SK-N-SH (cell line): Measurements from ENCODE around the gene CHD6.

Experiments used
- CHD2 ChIP-seq: fragments of 150-350 bp; IDR thresholded peaks from 2 replicates; pipeline ENCODE4 v1.6.1; 2018; ENCODE audit warnings: low read length; ENCODE audit not compliant: partially characterized antibody
- GABPA ChIP-seq: IDR thresholded peaks from 2 replicates; pipeline ENCODE4 v1.4.0; 2012; ENCODE audit warnings: low read depth, mild to moderate bottlenecking
- MEF2A ChIP-seq: IDR thresholded peaks from 2 replicates; pipeline ENCODE4 v1.4.0; 2012; ENCODE audit warnings: low read depth, borderline replicate concordance
- NRF1 ChIP-seq: IDR thresholded peaks from 2 replicates; pipeline ENCODE4 v1.6.1; 2012; ENCODE audit warnings: low read depth, mild to moderate bottlenecking, low read length
- POLR2AphosphoS5 ChIP-seq: IDR thresholded peaks from 2 replicates; pipeline ENCODE4 v1.6.1; 2012; ENCODE audit warnings: low read depth, low read length
- SIN3A ChIP-seq: IDR thresholded peaks from 2 replicates; pipeline ENCODE4 v1.6.1; 2012; ENCODE audit warnings: low read depth, mild to moderate bottlenecking, low read length, moderate library complexity, borderline replicate concordance
- SMC3 ChIP-seq: IDR thresholded peaks from 2 replicates; pipeline ENCODE4 v1.6.1; 2012; ENCODE audit warnings: low read depth, low read length, improper control_type of control experiment
- TF ChIP-seq, protein P1 (sequence below): fragments of 200-600 bp; sonication (generic); IDR thresholded peaks from 2 replicates; pipeline ENCODE4 v1.6.1; 2017; ENCODE audit warnings: antibody characterized with exemption, mild to moderate bottlenecking, moderate library complexity
- TF ChIP-seq, protein P2 (sequence below): IDR thresholded peaks from 2 replicates; pipeline ENCODE4 v1.4.0; 2012; ENCODE audit warnings: low read depth
- TF ChIP-seq, protein P3 (sequence below): IDR thresholded peaks from 2 replicates; pipeline ENCODE4; 2012
- TF ChIP-seq, protein P4 (sequence below): fragments of 150-350 bp; IDR thresholded peaks from 2 replicates; pipeline ENCODE4 v1.6.1; 2017; ENCODE audit warnings: antibody characterized with exemption, low read length, low read depth, borderline replicate concordance
- TF ChIP-seq, protein P5 (sequence below): IDR thresholded peaks from 2 replicates; pipeline ENCODE4 v1.6.1; 2012; ENCODE audit warnings: mild to moderate bottlenecking, low read depth, low read length, moderate library complexity
- TF ChIP-seq, protein P6 (sequence below): IDR thresholded peaks from 2 replicates; pipeline ENCODE4 v1.4.0; 2012; ENCODE audit warnings: low read depth, borderline replicate concordance

DNA sequence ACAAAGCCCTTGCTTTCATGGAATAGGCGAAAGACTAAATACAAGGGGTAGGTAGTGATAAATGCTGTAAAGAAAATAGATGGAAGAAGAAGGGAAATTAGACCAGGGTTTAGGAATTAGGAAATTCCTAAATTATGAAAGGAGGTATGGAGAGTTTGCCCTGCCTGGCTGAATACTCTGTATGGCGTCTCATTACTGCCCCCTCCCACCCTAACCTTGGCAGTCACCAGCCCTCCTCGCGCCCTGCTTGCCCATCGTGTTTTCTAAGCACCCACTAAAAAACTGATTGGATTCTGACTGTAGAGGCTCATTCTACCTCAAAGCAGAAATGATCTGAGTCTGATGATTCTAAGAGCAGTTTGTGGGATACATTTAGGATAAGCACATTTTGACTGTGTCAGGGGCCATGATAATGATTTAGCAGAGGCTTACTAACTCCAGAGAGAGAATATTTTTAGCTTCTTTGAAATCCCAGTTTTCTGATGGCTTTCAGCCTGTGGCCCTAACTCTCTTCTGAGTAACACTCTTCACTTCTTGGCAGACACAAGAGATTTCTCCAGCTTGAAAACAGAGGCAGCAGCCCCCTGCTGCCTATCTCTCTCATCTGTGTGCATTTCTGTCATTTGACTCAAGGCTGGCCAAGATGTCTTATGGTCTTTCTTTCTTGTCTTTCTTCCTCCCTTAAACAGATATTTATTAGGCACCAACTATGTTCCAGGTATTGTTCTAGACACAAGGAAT lies 1.4 kb upstream of the CHD6 start:
- TF ChIP-seq MEF2A = no peak
- TF ChIP-seq, protein P1, sequence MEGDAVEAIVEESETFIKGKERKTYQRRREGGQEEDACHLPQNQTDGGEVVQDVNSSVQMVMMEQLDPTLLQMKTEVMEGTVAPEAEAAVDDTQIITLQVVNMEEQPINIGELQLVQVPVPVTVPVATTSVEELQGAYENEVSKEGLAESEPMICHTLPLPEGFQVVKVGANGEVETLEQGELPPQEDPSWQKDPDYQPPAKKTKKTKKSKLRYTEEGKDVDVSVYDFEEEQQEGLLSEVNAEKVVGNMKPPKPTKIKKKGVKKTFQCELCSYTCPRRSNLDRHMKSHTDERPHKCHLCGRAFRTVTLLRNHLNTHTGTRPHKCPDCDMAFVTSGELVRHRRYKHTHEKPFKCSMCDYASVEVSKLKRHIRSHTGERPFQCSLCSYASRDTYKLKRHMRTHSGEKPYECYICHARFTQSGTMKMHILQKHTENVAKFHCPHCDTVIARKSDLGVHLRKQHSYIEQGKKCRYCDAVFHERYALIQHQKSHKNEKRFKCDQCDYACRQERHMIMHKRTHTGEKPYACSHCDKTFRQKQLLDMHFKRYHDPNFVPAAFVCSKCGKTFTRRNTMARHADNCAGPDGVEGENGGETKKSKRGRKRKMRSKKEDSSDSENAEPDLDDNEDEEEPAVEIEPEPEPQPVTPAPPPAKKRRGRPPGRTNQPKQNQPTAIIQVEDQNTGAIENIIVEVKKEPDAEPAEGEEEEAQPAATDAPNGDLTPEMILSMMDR = no peak
- TF ChIP-seq, protein P2, sequence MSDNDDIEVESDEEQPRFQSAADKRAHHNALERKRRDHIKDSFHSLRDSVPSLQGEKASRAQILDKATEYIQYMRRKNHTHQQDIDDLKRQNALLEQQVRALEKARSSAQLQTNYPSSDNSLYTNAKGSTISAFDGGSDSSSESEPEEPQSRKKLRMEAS = no peak
- no peak for TF ChIP-seq SIN3A
- no peak for TF ChIP-seq CHD2
- TF ChIP-seq, protein P3, sequence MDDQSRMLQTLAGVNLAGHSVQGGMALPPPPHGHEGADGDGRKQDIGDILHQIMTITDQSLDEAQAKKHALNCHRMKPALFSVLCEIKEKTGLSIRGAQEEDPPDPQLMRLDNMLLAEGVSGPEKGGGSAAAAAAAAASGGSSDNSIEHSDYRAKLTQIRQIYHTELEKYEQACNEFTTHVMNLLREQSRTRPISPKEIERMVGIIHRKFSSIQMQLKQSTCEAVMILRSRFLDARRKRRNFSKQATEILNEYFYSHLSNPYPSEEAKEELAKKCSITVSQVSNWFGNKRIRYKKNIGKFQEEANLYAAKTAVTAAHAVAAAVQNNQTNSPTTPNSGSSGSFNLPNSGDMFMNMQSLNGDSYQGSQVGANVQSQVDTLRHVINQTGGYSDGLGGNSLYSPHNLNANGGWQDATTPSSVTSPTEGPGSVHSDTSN = no peak
- no peak for TF ChIP-seq GABPA
- no peak for TF ChIP-seq SMC3
- TF ChIP-seq, protein P4, sequence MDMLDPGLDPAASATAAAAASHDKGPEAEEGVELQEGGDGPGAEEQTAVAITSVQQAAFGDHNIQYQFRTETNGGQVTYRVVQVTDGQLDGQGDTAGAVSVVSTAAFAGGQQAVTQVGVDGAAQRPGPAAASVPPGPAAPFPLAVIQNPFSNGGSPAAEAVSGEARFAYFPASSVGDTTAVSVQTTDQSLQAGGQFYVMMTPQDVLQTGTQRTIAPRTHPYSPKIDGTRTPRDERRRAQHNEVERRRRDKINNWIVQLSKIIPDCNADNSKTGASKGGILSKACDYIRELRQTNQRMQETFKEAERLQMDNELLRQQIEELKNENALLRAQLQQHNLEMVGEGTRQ = no peak
- TF ChIP-seq, protein P5, sequence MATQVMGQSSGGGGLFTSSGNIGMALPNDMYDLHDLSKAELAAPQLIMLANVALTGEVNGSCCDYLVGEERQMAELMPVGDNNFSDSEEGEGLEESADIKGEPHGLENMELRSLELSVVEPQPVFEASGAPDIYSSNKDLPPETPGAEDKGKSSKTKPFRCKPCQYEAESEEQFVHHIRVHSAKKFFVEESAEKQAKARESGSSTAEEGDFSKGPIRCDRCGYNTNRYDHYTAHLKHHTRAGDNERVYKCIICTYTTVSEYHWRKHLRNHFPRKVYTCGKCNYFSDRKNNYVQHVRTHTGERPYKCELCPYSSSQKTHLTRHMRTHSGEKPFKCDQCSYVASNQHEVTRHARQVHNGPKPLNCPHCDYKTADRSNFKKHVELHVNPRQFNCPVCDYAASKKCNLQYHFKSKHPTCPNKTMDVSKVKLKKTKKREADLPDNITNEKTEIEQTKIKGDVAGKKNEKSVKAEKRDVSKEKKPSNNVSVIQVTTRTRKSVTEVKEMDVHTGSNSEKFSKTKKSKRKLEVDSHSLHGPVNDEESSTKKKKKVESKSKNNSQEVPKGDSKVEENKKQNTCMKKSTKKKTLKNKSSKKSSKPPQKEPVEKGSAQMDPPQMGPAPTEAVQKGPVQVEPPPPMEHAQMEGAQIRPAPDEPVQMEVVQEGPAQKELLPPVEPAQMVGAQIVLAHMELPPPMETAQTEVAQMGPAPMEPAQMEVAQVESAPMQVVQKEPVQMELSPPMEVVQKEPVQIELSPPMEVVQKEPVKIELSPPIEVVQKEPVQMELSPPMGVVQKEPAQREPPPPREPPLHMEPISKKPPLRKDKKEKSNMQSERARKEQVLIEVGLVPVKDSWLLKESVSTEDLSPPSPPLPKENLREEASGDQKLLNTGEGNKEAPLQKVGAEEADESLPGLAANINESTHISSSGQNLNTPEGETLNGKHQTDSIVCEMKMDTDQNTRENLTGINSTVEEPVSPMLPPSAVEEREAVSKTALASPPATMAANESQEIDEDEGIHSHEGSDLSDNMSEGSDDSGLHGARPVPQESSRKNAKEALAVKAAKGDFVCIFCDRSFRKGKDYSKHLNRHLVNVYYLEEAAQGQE = no peak
- no peak for TF ChIP-seq POLR2AphosphoS5
- no peak for TF ChIP-seq NRF1
- TF ChIP-seq, protein P6, sequence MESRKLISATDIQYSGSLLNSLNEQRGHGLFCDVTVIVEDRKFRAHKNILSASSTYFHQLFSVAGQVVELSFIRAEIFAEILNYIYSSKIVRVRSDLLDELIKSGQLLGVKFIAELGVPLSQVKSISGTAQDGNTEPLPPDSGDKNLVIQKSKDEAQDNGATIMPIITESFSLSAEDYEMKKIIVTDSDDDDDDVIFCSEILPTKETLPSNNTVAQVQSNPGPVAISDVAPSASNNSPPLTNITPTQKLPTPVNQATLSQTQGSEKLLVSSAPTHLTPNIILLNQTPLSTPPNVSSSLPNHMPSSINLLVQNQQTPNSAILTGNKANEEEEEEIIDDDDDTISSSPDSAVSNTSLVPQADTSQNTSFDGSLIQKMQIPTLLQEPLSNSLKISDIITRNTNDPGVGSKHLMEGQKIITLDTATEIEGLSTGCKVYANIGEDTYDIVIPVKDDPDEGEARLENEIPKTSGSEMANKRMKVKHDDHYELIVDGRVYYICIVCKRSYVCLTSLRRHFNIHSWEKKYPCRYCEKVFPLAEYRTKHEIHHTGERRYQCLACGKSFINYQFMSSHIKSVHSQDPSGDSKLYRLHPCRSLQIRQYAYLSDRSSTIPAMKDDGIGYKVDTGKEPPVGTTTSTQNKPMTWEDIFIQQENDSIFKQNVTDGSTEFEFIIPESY = no peak
